ENCODE data around the gene INS.

INS gene

GRCh38 chr11:2132246-2132645, 28.8 kb downstream of the INS start:
- Histone ChIP-seq H3K36me3 (ENCODE audit: insufficient read depth, low read length) (no peaks in the 10 kb centered on the region), H3K27me3 (ENCODE audit: insufficient read depth, low read length, poor library complexity) (peaks cover 6% of the 10 kb centered on the region)

GRCh38 chr11:2131371-2132236, 29.4 kb downstream of the INS start:
- Histone ChIP-seq H2AFZ (ENCODE audit: low read depth, low read length) (no peak overlapping the region), H3K79me2 (ENCODE audit: insufficient read depth, low read length) (no peaks in the 10 kb centered on the region), H3K36me3 (ENCODE audit: insufficient read depth, low read length) (no peaks in the 10 kb centered on the region), H3K4me3 (ENCODE audit: low read depth in 1 of 2, low read length in 2 of 2) (no peak overlapping the region), H3K4me2 (ENCODE audit: insufficient read depth, low read length) (no peak overlapping the region), H3K9me3 (ENCODE audit: insufficient read depth, low read length, severe bottlenecking) (no peaks in the 10 kb centered on the region), H4K20me1 (ENCODE audit: insufficient read depth, low read length) (no peaks in the 10 kb centered on the region; the same call in 1 of the 2 replicates), H3K4me1 (ENCODE audit: insufficient read depth, low read length) (no peaks in the 10 kb centered on the region), H3K27ac (ENCODE audit: low read length) (no peak overlapping the region), H3K27me3 (ENCODE audit: insufficient read depth, low read length, poor library complexity) (peaks cover 6% of the 10 kb centered on the region), H3K9ac (ENCODE audit: low read depth, low read length) (no peak overlapping the region)
- TF ChIP-seq EZH2 (IDR thresholded peaks at IDR 0.05; ENCODE audit: borderline replicate concordance, low read depth, low read length, severe bottlenecking): no peak
- no peak for TF ChIP-seq CTCF (IDR thresholded peaks at IDR 0.05; ENCODE audit: borderline replicate concordance, extremely low read depth, low read length, poor library complexity, severe bottlenecking)
- DNase-seq: no peak
- no peak for ATAC-seq (ENCODE audit: insufficient read depth, low read depth)

More at GRCh38 chr11:2132246-2132645, 28.8 kb downstream of the INS start:
- Histone ChIP-seq H2AFZ (ENCODE audit: low read depth, low read length) (no peak overlapping the region), H3K27ac (ENCODE audit: low read length) (no peak overlapping the region), H3K4me3 (ENCODE audit: low read depth in 1 of 2, low read length in 2 of 2) (no peak overlapping the region), H3K9me3 (ENCODE audit: insufficient read depth, low read length, severe bottlenecking) (no peaks in the 10 kb centered on the region), H4K20me1 (ENCODE audit: insufficient read depth, low read length) (no peaks in the 10 kb centered on the region; the same call in 1 of the 2 replicates), H3K9ac (ENCODE audit: low read depth, low read length) (no peak overlapping the region), H3K4me1 (ENCODE audit: insufficient read depth, low read length) (no peaks in the 10 kb centered on the region), H3K4me2 (ENCODE audit: insufficient read depth, low read length) (no peak overlapping the region), H3K79me2 (ENCODE audit: insufficient read depth, low read length) (no peaks in the 10 kb centered on the region)
- TF ChIP-seq CTCF (IDR thresholded peaks at IDR 0.05; ENCODE audit: borderline replicate concordance, extremely low read depth, low read length, poor library complexity, severe bottlenecking) (no peak), EZH2 (IDR thresholded peaks at IDR 0.05; ENCODE audit: borderline replicate concordance, low read depth, low read length, severe bottlenecking) (no peak)
- DNase-seq (no peak), ATAC-seq (ENCODE audit: insufficient read depth, low read depth) (no peak)

GRCh38 chr11:2130881-2131352, 30.1 kb downstream of the INS start:
- Histone ChIP-seq H3K79me2 (ENCODE audit: insufficient read depth, low read length) (no peaks in the 10 kb centered on the region), H3K27me3 (ENCODE audit: insufficient read depth, low read length, poor library complexity) (peaks cover 6% of the 10 kb centered on the region), H3K4me3 (ENCODE audit: low read depth in 1 of 2, low read length in 2 of 2) (no peak overlapping the region), H4K20me1 (ENCODE audit: insufficient read depth, low read length) (no peaks in the 10 kb centered on the region; the same call in 1 of the 2 replicates), H3K4me2 (ENCODE audit: insufficient read depth, low read length) (no peak overlapping the region), H3K9me3 (ENCODE audit: insufficient read depth, low read length, severe bottlenecking) (no peaks in the 10 kb centered on the region), H3K4me1 (ENCODE audit: insufficient read depth, low read length) (no peaks in the 10 kb centered on the region), H3K9ac (ENCODE audit: low read depth, low read length) (no peak overlapping the region), H3K27ac (ENCODE audit: low read length) (no peak overlapping the region), H3K36me3 (ENCODE audit: insufficient read depth, low read length) (no peaks in the 10 kb centered on the region), H2AFZ (ENCODE audit: low read depth, low read length) (no peak overlapping the region)
- TF ChIP-seq CTCF (IDR thresholded peaks at IDR 0.05; ENCODE audit: borderline replicate concordance, extremely low read depth, low read length, poor library complexity, severe bottlenecking): no peak
- no peak for TF ChIP-seq EZH2 (IDR thresholded peaks at IDR 0.05; ENCODE audit: borderline replicate concordance, low read depth, low read length, severe bottlenecking)
- DNase-seq (no peak), ATAC-seq (ENCODE audit: insufficient read depth, low read depth) (no peak)

Measured in DND-41 (cell line).